NCI-H2029 (cell line): ENCODE results near the gene CALN1.
"Not testable (repeated sequence)": the region's sequence is repeated elsewhere in the genome, so short reads cannot be mapped to it uniquely, and the experiment has no call there.

Source experiments
- DNase-seq: peaks from one replicate; lab custom pipeline; 2025; lab: John Stamatoyannopoulos, UW

The CALN1 gene

GRCh38 chr7:71974611-71975010 lies 437.5 kb downstream of the CALN1 start:
- no peak for DNase-seq

GRCh38 chr7:71972534-71972933 lies 439.6 kb downstream of the CALN1 start:
- no peak for DNase-seq

- DNase-seq: no peak
These were observed 441.4 kb downstream of the CALN1 start for GRCh38 chr7:71970725-71971124.

GRCh38 chr7:71962636-71963035 lies 449.5 kb downstream of the CALN1 start:
- no peak for DNase-seq

- DNase-seq: no peak
These were observed 450.9 kb downstream of the CALN1 start for GRCh38 chr7:71961283-71961682.

- no peak for DNase-seq
These were observed 470.0 kb downstream of the CALN1 start for GRCh38 chr7:71942115-71942514.

- DNase-seq: no peak
These were observed 474.2 kb downstream of the CALN1 start for GRCh38 chr7:71937840-71938371.

GRCh38 chr7:71935674-71936073 lies 476.5 kb downstream of the CALN1 start:
- DNase-seq: no peak

- DNase-seq: no peak
These were observed 478.7 kb downstream of the CALN1 start for GRCh38 chr7:71933426-71933825.

- DNase-seq: no peak
These were observed 486.5 kb downstream of the CALN1 start for GRCh38 chr7:71925663-71926062.

GRCh38 chr7:71914204-71914603 lies 497.9 kb downstream of the CALN1 start:
- not testable (repeated sequence) for DNase-seq

- DNase-seq: no peak
These were observed 499.7 kb downstream of the CALN1 start for GRCh38 chr7:71912476-71912875.

- DNase-seq: no peak
These were observed 501.1 kb downstream of the CALN1 start for GRCh38 chr7:71911051-71911450.

GRCh38 chr7:71905821-71906220 lies 506.3 kb downstream of the CALN1 start:
- DNase-seq: no peak

- no peak for DNase-seq
These were observed 507.7 kb downstream of the CALN1 start for GRCh38 chr7:71904484-71904883.

- DNase-seq: no peak
These were observed 511.6 kb downstream of the CALN1 start for GRCh38 chr7:71900556-71900955.

- no peak for DNase-seq
These were observed 515.6 kb downstream of the CALN1 start for GRCh38 chr7:71896535-71896934.

- no peak for DNase-seq
These were observed 526.1 kb downstream of the CALN1 start for GRCh38 chr7:71886046-71886445.

GRCh38 chr7:71885487-71885886 lies 526.7 kb downstream of the CALN1 start:
- DNase-seq: no peak

GRCh38 chr7:71883415-71883814 lies 528.7 kb downstream of the CALN1 start:
- DNase-seq: peak; percentile 21

- DNase-seq: no peak
These were observed 540.7 kb downstream of the CALN1 start for GRCh38 chr7:71871446-71871845.

GRCh38 chr7:71870812-71871211 lies 541.3 kb downstream of the CALN1 start:
- no peak for DNase-seq

GRCh38 chr7:71868797-71869196 lies 543.3 kb downstream of the CALN1 start:
- DNase-seq: peak; percentile 36

- no peak for DNase-seq
These were observed 544.5 kb downstream of the CALN1 start for GRCh38 chr7:71867626-71868025.

- no peak for DNase-seq
These were observed 547.0 kb downstream of the CALN1 start for GRCh38 chr7:71865172-71865571.
